NOMO-1 treated with dmso at 0.1 percent for 144 hours (cell line): ENCODE results near the gene NR2F1.

Experiments used
- DNase-seq: peaks from one replicate; lab custom pipeline; 2025; ENCODE audit not compliant: unreplicated experiment; lab: John Stamatoyannopoulos, UW

NR2F1 gene

DNA sequence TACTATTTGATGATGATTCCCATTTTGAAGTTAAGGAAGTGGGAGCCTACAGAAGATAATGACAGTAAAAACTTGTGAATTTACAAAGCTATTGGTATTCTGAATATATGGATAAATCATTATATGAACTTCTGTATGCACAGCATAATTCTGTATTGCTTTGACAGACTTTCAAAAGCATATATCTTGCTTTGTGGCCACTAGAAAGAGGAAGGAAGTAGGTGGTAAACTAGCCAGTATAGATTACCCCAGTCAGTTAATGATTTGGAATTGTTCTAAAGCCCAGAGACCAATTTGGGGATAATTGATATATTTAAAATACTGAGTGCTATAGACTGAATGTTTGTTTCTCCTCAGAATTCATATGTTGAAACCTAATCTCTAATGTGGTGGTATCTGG lies 53.0 kb downstream of the NR2F1 start:
- peak; percentile 20 for DNase-seq

DNA sequence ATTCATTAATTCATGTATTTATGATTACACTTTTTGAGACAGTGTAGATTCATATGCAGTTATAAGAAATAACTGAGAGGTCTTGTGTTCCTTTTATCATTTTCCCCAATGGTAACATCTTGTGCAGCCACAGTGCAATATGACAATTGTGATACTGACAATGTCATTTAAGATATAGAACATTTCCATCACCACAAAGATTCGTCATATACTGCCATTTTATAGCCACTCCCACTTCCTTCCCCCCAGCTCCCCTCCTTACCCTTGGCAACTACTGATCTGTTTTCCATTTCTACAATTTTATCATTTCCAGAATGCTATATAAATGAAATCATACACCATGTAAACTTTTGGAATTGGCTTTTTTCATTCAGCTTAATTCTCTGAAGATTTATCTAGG lies 53.8 kb downstream of the NR2F1 start:
- DNase-seq, result no peak

DNA sequence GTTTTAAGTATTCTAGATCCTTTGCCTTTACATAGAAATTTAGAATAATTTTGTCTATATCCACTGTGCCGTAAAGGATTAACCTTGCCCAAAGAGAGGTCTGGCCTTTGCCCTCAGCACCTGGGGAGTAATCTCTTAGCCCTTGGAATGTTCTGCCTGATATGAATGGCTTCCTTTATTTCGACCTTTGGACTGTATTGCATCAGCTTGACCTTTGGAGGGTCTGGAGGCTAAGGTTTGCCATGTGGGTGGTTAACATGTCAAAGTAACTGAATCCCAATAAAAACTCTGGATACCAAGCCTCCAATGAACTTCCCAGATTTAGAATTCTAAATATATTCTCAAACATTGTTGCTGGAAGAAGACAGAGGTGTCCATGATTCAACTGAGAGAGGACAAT lies 54.7 kb downstream of the NR2F1 start:
- no peak for DNase-seq

DNA sequence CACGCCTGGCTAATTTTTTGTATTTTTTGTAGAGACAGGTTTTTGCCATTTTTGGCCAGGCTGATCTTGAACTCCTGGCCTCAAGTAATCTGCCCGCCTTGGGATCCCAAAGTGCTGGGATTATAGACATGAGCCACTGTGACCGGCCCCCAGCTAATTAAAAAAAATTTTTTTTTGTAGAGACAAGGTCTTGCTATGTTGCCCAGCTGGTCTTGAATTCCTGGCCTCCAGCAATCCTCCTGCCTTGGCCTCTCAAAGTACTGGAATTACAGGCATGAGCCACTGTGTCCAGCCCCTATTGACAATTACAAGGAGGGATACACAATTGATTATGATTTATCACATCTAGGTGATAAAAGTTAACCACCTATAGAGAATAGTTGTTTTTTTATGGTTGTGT lies 59.5 kb downstream of the NR2F1 start:
- no peak for DNase-seq
